ENCODE measurements around the gene NHEJ1. TPM values are rescaled to one million over a fixed set of nuclear protein-coding genes. Genes with fewer than 3 reads are reported as not detected.

NHEJ1 gene
- total and polyA plus RNA-seq, 2 donors (not counting 1 experiment from before 2014, with no cell fraction given) = 22.1 to 24.8 TPM

GRCh38 chr2:219057709-219058540 is 102.7 kb downstream of the NHEJ1 start:
- no peaks in the 10 kb centered on the region for H3K79me2 ChIP-seq (ENCODE audit: control insufficient read depth, insufficient read depth, low read length)
- H3K27me3 ChIP-seq (ENCODE audit: control insufficient read depth, insufficient read depth, low read length) = peaks cover 66% of the 10 kb centered on the region
- H2AFZ ChIP-seq (ENCODE audit: low read length) = no peak overlapping the region
- TF ChIP-seq EZH2 (IDR thresholded peaks at IDR 0.05; ENCODE audit: low read length, missing control alignments) (peak; percentile 94), CTCF (conservative IDR thresholded peaks at IDR 0.05 in 1 of 2, IDR thresholded peaks at IDR 0.05 in 1 of 2; ENCODE audit: low read depth in 1 of 2, low read length in 2 of 2) (peak; percentile 78 to 82)
- H3K4me2 ChIP-seq (ENCODE audit: extremely low read depth, insufficient read depth, low read length) = peak overlapping the region; percentile 59
- H3K4me3 ChIP-seq (replicated peaks in 1 of 4; ENCODE audit: control extremely low read depth in 1 of 4, insufficient read depth in 1 of 4, low read depth in 3 of 4, low read length in 4 of 4) = peak overlapping the region in 1 of 4 experiments; percentile 36
- H4K20me1 ChIP-seq (ENCODE audit: control insufficient read depth, extremely low read depth, insufficient read depth, low read length) = no peaks in the 10 kb centered on the region
- H3K9ac ChIP-seq (ENCODE audit: insufficient read depth, low read length) = no peak overlapping the region
- no peaks in the 10 kb centered on the region for H3K36me3 ChIP-seq (ENCODE audit: control insufficient read depth, insufficient read depth, low read length)
- peak; percentile 49 to 63 for DNase-seq (ENCODE audit: low read depth in 2 of 2)
- H3K27ac ChIP-seq (ENCODE audit: insufficient read depth, low read length) = no peak overlapping the region
- H3K9me3 ChIP-seq (ENCODE audit: control insufficient read depth, insufficient read depth, low read depth, low read length) = no peaks in the 10 kb centered on the region
- no peaks in the 10 kb centered on the region for H3K4me1 ChIP-seq (ENCODE audit: control insufficient read depth, extremely low read depth, insufficient read depth, low read length)

GRCh38 chr2:219056896-219057708 is 103.5 kb downstream of the NHEJ1 start:
- peaks cover 60% of the 10 kb centered on the region for H3K27me3 ChIP-seq (ENCODE audit: control insufficient read depth, insufficient read depth, low read length)
- H2AFZ ChIP-seq (ENCODE audit: low read length) = no peak overlapping the region
- no peaks in the 10 kb centered on the region for H3K9me3 ChIP-seq (ENCODE audit: control insufficient read depth, insufficient read depth, low read depth, low read length)
- H3K4me2 ChIP-seq (ENCODE audit: extremely low read depth, insufficient read depth, low read length) = peak overlapping the region; percentile 68
- peak in 1 of 2 donors; percentile 5 for DNase-seq (ENCODE audit: low read depth in 2 of 2)
- TF ChIP-seq CTCF (conservative IDR thresholded peaks at IDR 0.05 in 1 of 2, IDR thresholded peaks at IDR 0.05 in 1 of 2; ENCODE audit: low read depth in 1 of 2, low read length in 2 of 2) = no peak
- peak; percentile 71 for TF ChIP-seq EZH2 (IDR thresholded peaks at IDR 0.05; ENCODE audit: low read length, missing control alignments)
- H3K36me3 ChIP-seq (ENCODE audit: control insufficient read depth, insufficient read depth, low read length) = no peaks in the 10 kb centered on the region
- no peaks in the 10 kb centered on the region for H3K79me2 ChIP-seq (ENCODE audit: control insufficient read depth, insufficient read depth, low read length)
- no peaks in the 10 kb centered on the region for H3K4me1 ChIP-seq (ENCODE audit: control insufficient read depth, extremely low read depth, insufficient read depth, low read length)
- H3K27ac ChIP-seq (ENCODE audit: insufficient read depth, low read length) = no peak overlapping the region
- no peak overlapping the region for H3K9ac ChIP-seq (ENCODE audit: insufficient read depth, low read length)
- no peaks in the 10 kb centered on the region for H4K20me1 ChIP-seq (ENCODE audit: control insufficient read depth, extremely low read depth, insufficient read depth, low read length)
- no peak overlapping the region for H3K4me3 ChIP-seq (replicated peaks in 1 of 4; ENCODE audit: control extremely low read depth in 1 of 4, insufficient read depth in 1 of 4, low read depth in 3 of 4, low read length in 4 of 4)

All from fibroblast of lung (primary cell).